Gastrocnemius medialis (tissue), 4 donors: ENCODE data around the gene NUDT13.

Source experiments
- POLR2A ChIP-seq, 2 donors: fragments of 450-650 bp; IDR thresholded peaks; one replicate each; pipeline ENCODE4 v1.6.1; 2017; ENCODE audit warnings: antibody characterized with exemption in 2 of 2, mild to moderate bottlenecking in 2 of 2, moderate library complexity in 2 of 2
- TF ChIP-seq, protein P1 (sequence below), 5 experiments: fragments of 450-650 bp in 3 of 5; fragments of 200-600 bp in 2 of 5; sonication (generic) in 2 of 5; IDR thresholded peaks in 4 of 5; conservative IDR thresholded peaks in 1 of 5; 1 replicate in 4 of 5; 2 replicates in 1 of 5; pipeline ENCODE4 v1.5.1; 2016 to 2019; ENCODE audit warnings: antibody characterized with exemption in 5 of 5, mild to moderate bottlenecking in 3 of 5, moderate library complexity in 3 of 5

DNA sequence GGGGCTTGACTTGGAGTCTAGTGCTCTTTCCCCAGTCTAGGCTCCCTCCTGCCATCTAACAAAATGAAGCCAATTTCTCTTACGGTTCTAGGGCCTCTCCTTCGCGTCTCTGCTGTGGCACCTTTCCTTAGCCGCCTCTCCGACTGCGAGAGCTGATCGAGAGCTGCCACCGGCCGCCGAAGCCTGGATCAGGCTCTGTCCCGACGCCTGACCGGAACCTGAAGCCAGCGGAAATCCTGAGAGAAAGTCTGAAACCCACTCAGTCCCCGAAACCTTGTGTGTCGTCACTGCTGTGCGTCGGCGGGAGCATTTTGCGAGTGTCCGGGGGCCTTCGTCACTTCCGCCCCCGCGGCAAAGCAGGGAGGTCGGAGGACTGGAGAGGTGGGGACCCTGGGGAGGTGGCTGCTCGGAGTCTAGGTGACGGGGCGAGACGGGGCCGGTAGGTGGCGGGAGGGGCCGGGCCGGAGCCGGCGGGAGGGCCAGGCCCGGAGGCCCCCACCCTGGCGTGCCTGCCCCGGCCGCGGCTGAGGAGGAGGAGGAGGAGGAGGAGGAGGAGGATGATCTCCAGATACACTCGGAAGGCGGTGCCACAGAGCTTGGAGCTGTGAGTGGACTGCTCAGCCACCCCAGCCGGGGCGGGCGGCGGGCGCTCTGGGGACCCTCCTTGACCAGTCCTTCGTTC is 57.7 kb downstream of the NUDT13 start, which contains the start of the genes ECD and FAM149B1:
- TF ChIP-seq, protein P1, sequence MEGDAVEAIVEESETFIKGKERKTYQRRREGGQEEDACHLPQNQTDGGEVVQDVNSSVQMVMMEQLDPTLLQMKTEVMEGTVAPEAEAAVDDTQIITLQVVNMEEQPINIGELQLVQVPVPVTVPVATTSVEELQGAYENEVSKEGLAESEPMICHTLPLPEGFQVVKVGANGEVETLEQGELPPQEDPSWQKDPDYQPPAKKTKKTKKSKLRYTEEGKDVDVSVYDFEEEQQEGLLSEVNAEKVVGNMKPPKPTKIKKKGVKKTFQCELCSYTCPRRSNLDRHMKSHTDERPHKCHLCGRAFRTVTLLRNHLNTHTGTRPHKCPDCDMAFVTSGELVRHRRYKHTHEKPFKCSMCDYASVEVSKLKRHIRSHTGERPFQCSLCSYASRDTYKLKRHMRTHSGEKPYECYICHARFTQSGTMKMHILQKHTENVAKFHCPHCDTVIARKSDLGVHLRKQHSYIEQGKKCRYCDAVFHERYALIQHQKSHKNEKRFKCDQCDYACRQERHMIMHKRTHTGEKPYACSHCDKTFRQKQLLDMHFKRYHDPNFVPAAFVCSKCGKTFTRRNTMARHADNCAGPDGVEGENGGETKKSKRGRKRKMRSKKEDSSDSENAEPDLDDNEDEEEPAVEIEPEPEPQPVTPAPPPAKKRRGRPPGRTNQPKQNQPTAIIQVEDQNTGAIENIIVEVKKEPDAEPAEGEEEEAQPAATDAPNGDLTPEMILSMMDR (IDR thresholded peaks at IDR 0.05 in 4 of 5, conservative IDR thresholded peaks at IDR 0.05 in 1 of 5), result peak; percentile 28 to 62 (median 42)
- peak; percentile 92 to 96 for TF ChIP-seq POLR2A (IDR thresholded peaks at IDR 0.05)
